Right lobe of liver (tissue), 4 donors: ENCODE results near the gene GCK.

Experiments
- CTCF ChIP-seq, 4 donors: fragments of 200-600 bp in 3 of 4; fragments of 450-650 bp in 1 of 4; IDR thresholded peaks; one replicate each; pipeline versions ENCODE4 v1.5.1 to v1.8.0; 2016 to 2022; ENCODE audit warnings: antibody characterized with exemption in 4 of 4, mild to moderate bottlenecking in 2 of 4
- POLR2A ChIP-seq: fragments of 450-650 bp; IDR thresholded peaks from one replicate; pipeline ENCODE4 v1.6.1; 2017; ENCODE audit warnings: antibody characterized with exemption, mild to moderate bottlenecking
- donor health status: DM: no; HTN: no; CAD: no.
- donor health status: DM: no; HTN: no; CAD: no.
- donor health status: DM: no; HTN: yes; CAD: no.

DNA sequence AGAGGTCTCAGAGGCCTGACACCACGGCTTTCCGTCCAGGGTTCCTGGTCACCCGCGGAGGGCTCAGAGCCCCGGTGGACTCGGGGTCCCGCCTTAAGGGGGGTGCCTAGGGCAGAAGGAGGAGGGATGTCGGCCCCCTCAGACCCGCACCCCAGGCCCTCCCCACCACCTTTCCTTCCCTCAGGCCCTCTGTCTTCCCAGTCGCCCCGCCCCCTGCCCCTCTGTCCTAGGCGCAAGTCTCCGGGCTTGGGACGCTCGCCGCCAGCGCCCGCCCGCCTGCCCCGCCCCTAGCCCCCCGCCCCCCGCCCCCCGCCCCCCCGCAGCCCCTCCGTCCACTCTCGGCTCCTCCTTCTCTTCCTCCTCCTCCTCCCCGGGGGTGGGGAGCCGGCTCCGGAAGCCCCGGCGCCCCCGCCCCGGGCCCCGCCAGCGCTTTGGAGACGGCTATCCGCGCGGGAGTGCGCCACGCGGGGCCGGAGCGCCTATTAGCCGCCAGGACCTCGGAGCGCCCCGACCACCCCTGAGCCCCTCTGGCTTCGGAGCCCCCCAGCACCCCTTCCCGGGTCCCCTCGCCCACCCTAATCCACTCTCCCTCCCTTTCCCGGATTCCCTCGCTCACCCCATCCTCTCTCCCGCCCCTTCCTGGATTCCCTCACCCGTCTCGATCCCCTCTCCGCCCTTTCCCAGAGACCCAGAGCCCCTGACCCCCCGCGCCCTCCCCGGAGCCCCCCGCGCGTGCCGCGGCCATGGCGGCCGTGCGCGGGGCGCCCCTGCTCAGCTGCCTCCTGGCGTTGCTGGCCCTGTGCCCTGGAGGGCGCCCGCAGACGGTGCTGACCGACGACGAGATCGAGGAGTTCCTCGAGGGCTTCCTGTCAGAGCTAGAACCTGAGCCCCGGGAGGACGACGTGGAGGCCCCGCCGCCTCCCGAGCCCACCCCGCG lies 85.0 kb downstream of the GCK start, which contains the start of gene AEBP1:
- no peak for TF ChIP-seq CTCF (IDR thresholded peaks at IDR 0.05)
- TF ChIP-seq POLR2A = no peak
